ENCODE measurements around the gene ANKRD9. TPM values are rescaled to one million over a fixed set of nuclear protein-coding genes. Genes with fewer than 3 reads are reported as not detected.

The ANKRD9 gene
- 24.5 and 26.5 TPM in 2 replicates for total RNA-seq
- long read RNA-seq, partial matches to known transcripts = 0 of 1 reads
- long read RNA-seq, other reads (novel, unspliced or antisense) = 1 of 1 reads

DNA sequence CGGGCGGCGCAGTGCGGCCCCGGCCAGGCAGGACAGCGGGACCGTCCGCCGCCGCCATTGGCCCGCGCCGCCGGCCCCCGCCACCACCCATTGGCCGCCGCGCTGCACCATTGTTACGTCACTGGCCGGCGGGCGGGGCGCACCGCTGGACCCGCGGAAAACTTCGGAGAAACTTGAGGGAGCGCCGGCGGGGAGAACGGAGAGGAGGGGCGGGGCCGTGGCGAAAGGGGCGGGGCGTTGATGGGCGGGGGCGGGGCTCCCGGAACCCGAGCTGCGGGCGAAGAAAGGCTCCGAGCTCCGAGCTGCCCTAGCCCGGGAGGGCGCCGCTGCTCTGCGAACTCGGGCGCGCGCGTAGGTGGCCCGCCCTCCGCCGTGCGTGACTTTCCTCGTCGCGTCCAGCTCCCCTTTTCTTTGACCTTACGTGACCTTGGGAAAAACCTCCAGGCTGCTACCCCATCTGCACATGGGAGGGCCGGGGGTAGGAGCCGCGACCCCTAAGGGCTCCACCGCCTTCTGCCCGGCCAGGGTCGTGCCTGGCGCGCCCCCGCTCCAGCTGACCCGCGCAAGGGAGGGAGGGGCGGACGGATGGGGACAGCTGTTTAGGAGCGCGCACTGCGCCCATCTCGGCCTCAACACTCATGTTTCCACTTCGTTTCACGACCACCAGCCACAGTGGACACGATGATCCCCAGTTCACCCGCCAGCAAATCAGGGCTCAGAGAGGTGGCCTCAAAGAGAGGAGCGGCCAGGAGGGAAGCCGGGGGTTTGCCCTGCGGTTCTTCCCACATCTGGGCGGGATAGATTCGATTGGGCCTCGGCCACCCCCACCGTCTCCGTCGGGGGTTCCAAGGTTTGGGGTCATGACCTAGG lies at the start of gene ANKRD9:
Gene ANKRD9, minus strand, starts transcription at position 31 of the 870 bp plus-strand sequence. CDS start 1,887 bp downstream, outside the sequence.
- Mint-ChIP-seq H3K4me1 (ENCODE audit: low read depth) (peaks cover 15% of the 10 kb centered on the region), H3K4me3 (ENCODE audit: low read depth) (peak within 1 kb of the TSS; percentile 76), H3K9me3 (ENCODE audit: low read depth) (no peaks in the 10 kb centered on the region), H3K27me3 (no peaks in the 10 kb centered on the region), H3K36me3 (ENCODE audit: insufficient read depth) (peaks cover 4% of the 10 kb centered on the region), H3K27ac (peak within 1 kb of the TSS; percentile 95)
- DNase-seq (ENCODE audit: low spot score, unreplicated experiment) = peak; percentile 93
- TF ChIP-seq, protein P1, sequence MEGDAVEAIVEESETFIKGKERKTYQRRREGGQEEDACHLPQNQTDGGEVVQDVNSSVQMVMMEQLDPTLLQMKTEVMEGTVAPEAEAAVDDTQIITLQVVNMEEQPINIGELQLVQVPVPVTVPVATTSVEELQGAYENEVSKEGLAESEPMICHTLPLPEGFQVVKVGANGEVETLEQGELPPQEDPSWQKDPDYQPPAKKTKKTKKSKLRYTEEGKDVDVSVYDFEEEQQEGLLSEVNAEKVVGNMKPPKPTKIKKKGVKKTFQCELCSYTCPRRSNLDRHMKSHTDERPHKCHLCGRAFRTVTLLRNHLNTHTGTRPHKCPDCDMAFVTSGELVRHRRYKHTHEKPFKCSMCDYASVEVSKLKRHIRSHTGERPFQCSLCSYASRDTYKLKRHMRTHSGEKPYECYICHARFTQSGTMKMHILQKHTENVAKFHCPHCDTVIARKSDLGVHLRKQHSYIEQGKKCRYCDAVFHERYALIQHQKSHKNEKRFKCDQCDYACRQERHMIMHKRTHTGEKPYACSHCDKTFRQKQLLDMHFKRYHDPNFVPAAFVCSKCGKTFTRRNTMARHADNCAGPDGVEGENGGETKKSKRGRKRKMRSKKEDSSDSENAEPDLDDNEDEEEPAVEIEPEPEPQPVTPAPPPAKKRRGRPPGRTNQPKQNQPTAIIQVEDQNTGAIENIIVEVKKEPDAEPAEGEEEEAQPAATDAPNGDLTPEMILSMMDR (IDR thresholded peaks at IDR 0.05; ENCODE audit: unreplicated experiment) = peak; percentile 6

DNA sequence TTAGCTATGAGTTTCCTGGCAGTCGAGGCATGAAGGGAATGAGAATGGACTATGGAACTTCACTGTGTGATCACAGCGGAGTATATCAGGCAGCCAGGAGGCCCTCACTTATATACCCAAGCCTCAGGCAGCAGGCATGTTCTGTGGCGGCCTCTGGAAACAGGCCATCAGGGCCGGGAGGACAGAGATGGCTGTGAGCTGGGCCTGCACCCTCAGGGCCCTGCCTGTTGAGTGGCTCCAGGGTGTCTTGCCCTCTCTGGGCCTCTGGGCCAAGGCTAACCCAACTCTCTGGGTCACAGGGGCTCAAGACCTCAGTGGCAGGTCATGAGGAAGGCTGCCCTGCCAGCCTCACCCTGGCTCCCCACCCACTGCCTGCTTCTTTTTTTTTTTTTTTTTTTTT lies 49.0 kb upstream of the ANKRD9 start:
- Mint-ChIP-seq H3K9me3 (ENCODE audit: low read depth) (no peaks in the 10 kb centered on the region), H3K27ac (no peak overlapping the region), H3K4me3 (ENCODE audit: low read depth) (no peak overlapping the region), H3K27me3 (no peaks in the 10 kb centered on the region), H3K36me3 (ENCODE audit: insufficient read depth) (no peaks in the 10 kb centered on the region), H3K4me1 (ENCODE audit: low read depth) (no peaks in the 10 kb centered on the region)
- TF ChIP-seq, protein P1 (IDR thresholded peaks at IDR 0.05; ENCODE audit: unreplicated experiment) = no peak
- DNase-seq (ENCODE audit: low spot score, unreplicated experiment) = no peak

GRCh38 chr14:102557434-102558226 lies 48.1 kb upstream of the ANKRD9 start:
- H3K9me3 Mint-ChIP-seq (ENCODE audit: low read depth) = no peaks in the 10 kb centered on the region
- H3K4me1 Mint-ChIP-seq (ENCODE audit: low read depth) = no peaks in the 10 kb centered on the region
- H3K27ac Mint-ChIP-seq = no peak overlapping the region
- no peaks in the 10 kb centered on the region for H3K36me3 Mint-ChIP-seq (ENCODE audit: insufficient read depth)
- H3K4me3 Mint-ChIP-seq (ENCODE audit: low read depth) = no peak overlapping the region
- DNase-seq (ENCODE audit: low spot score, unreplicated experiment) = no peak
- H3K27me3 Mint-ChIP-seq = no peaks in the 10 kb centered on the region
- TF ChIP-seq, protein P1 (IDR thresholded peaks at IDR 0.05; ENCODE audit: unreplicated experiment) = no peak

DNA sequence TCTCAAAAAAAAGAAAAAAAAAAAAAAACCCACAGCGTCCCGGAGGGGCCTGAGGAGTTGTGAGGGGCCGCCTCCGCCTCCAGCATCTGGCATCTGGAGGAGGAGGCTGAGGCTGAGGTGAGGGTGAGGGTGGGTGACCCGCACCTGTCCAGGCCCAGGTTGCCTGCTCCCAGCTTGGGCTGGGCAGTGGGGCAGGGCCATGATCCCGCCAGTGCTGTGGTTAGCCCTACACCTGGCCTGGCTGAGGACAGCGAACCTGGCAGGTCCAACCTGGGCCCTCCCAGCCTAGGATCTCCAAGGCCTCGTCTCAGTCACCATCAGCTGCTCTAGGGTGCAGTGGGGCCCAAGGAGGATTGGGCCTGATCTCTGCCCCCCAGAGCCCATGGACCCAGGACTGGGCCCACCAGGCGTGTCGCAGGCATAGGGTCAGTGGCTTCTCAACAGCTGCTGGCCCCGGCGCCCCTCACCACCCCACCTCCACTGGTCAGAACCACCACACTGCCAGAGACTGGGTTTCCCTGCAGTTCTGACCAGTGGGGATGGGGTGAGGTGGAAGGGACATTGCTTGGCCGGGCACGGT lies 46.6 kb upstream of the ANKRD9 start:
- Mint-ChIP-seq H3K9me3 (ENCODE audit: low read depth) (no peaks in the 10 kb centered on the region), H3K36me3 (ENCODE audit: insufficient read depth) (no peaks in the 10 kb centered on the region), H3K4me3 (ENCODE audit: low read depth) (no peak overlapping the region), H3K27me3 (no peaks in the 10 kb centered on the region), H3K27ac (no peak overlapping the region), H3K4me1 (ENCODE audit: low read depth) (no peaks in the 10 kb centered on the region)
- DNase-seq (ENCODE audit: low spot score, unreplicated experiment) = no peak
- TF ChIP-seq, protein P1 (IDR thresholded peaks at IDR 0.05; ENCODE audit: unreplicated experiment) = no peak

All from progenitor cell of endocrine pancreas (in vitro differentiated cells).